ENCODE results near the gene DNAH8. TPM values are rescaled to one million over a fixed set of nuclear protein-coding genes. Genes with fewer than 3 reads are reported as not detected.

The DNAH8 gene
- polyA plus RNA-seq, 1 donor: 0.49 TPM

DNA sequence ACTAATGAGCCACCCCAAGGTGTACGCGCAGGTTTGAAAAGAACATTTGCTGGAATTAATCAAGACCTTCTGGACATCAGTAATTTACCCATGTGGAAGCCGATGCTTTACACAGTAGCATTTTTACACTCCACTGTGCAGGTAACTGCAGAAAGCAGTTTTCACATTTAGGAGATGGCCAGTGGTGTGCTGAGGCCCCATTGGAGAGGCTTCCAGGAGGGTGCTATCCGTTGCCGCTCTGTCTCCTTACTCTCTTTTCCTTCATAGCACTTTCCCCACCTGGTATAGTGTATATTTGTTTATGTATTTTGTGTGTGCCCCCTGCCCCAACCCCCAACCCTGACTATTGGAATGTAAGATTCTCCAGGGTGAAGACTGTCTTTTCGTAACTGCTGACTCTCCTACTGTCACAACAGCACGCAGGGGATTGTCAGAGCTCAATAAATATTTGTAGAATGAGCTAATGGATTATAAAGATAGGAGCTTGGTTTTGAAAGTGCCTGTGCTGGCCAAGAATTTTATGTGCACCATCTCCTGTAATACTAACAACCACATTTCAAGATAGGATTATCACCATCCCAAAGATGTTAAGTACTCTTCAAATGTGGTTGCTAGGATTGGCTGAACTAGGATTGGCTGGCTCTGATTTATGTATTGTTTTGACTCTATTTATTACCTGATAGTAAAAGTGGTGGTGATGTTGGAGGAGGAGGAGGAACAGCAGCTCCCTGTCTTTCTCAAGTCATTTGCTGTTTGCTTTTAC is 259.5 kb downstream of the DNAH8 start:
- no peak for DNase-seq

DNA sequence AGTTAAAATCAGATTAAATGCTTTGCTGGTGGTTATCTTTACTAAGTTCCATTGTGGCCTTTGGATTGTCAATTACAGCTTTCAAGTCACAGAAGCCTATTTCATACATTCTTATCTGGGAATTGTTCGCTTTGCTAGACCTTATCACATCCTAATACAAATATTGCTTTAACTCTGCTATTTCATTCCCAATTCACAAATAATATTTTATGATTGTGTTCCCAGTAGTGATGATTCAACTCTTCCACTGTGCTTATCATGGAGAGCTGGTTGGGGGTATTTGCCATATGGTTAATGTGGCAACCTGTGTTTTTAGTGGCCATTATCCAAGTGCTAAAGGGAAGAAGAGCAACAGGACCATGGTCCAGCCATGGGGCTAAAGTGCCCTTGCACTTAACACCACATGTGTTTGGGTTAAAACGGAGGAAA is 260.5 kb downstream of the DNAH8 start:
- no peak for DNase-seq

DNA sequence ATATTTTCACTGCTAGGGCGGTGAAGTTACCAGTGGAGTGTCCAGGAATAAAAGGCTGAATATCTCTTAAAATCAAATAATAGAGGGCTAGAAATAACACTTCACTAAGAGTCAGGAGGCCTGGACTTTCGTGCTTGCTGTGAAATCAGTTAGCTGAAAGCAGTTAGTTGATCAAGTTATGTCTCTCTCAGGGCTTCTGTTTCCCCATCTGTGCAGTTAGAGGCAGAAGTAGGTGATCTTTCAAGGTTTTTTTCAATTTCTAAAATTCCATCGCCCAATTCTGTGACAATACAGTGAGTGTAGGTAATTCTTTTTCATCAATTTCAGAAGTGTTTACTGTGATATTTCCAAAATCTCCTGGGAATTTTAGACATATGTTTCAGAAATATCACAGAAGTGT is 260.9 kb downstream of the DNAH8 start:
- DNase-seq: no peak

DNA sequence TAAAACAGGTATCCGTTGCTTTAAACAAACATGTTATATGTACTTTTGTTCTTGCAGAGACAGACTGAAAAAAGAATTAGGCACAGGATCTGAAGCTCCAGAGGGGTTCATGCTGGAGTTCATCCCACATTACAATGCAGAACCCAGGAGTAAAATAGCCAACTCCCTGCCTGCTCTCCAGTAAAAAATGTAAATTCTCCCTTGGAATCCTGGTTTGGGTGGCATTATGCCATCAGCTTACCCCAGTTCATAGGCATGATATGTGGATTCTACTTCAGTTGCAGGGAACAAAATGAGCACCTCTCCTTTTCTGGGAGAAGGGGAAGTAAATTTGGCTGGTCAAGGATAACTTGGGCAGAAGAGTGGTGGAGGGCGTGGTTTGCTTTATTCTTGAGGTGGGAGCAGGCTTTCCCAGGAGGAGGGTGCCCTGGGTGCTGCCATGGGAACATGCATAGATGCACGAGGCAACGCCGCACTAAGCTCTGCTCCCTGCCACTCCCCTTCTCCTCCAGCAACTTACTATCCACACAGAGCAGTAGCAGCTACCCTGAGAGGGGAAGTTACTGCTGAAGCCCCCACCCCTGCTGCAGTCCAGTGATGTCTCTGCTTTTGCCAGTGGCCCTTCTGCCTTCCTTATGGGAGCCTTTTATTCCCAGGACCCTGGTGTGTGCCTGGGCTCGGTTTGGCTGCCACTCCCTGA is 261.8 kb downstream of the DNAH8 start:
- no peak for DNase-seq

DNA sequence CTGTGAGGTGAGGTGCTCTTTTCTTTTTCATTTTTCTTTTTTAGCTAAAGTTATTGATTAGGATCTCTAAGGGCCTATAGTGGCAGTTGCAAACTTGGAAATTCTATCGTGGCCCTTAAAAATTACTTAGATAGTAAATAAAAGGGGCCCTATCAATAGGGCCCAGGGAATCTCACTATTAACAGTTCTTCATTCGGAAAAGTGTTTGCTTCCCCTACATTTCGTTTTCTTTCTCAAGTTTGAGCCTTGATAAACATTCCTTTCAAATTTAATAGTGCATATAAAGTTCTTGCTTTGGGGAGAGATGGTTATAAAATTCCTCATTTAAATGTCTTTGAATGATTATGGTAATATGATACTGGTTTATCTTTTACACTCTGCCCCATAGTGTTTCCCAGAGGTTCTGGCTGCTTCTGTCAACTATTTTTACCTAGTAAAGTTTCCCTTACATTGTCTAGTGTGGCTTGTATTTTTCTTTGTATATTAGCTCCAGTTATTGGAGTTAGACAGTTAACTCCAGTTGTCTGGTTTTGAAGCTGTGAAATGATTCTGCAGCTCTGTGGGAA is 263.1 kb downstream of the DNAH8 start:
- no peak for DNase-seq

DNA sequence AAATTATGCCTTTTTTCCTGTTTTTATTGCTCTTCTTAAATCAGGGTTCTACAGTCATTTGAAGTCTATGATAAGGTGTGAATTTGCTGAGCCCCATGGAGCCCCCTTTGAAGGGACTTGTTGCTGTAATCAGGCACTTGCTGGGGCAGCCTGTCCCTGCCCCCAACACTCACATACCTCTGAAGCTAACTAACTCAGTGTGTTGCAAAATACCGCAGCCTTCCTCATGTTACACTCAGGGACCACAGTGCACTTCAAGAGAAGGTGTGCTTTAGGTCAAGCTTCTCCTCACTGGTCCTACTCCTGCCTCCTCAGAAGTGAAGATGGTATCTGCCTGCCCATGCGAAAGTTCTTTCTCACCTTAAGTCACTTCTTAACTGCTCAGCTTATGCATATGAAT is 267.4 kb downstream of the DNAH8 start:
- no peak for DNase-seq

DNA sequence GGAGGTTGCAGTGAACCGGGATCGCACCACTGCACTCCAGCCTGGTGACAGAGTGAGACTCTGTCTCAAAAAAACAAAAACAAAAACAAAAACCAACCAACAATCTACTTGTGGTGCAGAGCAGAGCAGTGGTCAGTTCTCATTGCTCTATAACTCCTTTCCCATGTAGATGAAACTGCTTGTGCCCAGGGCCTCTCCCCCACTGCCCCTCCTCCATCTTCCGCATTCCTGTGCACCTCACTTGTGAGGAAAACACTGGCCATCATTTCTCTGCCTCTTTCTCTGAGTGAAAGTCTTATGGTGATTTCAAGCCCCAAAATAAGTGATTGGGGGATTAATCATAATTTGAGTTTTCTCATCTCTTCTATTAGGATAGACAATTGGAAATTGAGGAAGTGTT is 269.6 kb downstream of the DNAH8 start:
- no peak for DNase-seq

DNA sequence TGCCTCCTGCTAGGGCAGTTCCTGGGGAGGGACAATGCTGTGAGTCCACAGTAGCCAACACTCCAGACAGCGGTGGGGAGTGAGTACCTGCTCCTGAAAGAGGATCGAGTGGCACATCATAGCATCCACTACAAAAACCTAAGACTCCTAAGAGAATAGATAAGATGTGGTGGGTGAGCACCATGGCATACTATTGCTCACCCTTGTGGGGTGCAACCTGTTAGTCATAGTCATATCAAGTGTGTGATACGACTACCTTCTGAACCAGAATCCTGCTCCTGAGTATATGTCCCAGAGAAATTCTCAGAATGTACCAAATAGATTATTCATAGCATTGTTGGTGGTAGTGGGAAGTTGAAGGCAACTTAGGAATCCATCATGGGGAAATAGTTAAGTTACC is 270.7 kb downstream of the DNAH8 start:
- DNase-seq: no peak

DNA sequence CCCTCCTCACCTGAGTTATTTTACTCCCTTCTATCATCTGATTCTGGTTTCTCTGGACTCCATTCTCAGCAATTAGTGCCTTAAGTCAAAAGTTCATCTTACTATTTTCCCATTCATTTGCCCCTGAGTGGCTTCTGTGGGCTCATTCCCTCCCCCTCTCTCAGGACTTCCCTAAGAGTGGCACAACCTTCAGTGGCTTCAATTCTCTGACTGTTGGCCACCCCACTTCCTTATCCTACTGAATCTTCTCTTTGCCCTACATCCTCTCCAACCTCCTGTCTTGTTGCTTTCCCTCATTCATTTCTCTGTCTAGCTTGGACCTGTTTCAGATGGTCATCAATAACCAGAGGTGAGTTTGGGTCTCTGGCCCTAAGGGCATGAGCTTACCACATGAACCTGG is 272.4 kb downstream of the DNAH8 start:
- no peak for DNase-seq

DNA sequence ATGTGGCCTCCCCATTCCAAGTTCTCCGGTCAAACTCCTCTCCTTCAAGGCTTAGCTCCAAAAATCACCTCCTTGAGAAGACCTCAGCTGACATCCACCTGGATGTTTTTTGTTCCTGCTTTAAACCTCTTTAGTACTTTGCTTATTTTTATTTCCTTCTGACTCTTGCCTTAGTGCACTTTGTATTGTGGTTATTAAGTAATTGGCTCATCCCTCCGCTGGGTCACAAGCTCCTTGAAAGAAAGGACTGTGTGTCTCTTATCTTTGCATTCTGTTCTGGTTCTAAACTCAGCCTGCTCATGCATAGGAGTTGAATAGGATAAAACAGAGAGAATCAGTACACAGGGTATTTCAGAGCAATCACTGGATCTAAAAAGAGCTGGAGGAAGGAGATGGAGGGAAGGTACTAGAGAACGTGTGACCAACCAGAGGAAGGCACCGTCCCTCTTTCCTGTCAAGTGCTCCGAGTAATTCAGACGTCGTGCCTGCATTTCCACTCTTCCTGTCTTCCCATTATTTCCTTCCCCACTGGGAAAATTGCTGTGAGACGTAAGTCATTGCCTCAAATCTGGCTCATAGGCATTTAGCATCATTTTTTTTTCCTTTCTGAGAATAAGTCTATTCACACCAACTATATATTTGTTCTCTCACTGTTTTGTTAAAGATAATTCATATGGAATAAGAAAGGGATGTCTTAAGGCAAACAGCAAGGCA is 273.8 kb downstream of the DNAH8 start:
- DNase-seq: no peak

DNA sequence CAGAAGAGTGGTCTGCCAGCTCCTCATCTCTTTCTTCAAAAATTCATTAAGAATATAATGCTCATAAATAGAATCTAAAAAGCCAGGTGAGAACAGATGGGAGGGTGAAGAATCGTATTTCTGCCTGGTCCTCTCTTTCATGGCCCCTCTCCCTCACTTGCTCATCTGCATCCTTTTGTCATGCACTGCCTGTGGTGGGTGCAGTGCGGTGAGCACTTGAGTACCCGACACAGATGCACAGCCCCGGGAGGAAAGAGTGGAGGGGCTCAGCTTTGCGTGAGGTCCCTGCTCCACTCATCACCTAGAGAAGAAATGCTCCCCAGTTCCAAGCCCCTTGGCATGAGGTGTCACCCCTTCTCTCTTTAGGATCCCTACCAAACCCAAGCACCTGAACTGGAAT is 275.4 kb downstream of the DNAH8 start:
- DNase-seq: no peak

DNA sequence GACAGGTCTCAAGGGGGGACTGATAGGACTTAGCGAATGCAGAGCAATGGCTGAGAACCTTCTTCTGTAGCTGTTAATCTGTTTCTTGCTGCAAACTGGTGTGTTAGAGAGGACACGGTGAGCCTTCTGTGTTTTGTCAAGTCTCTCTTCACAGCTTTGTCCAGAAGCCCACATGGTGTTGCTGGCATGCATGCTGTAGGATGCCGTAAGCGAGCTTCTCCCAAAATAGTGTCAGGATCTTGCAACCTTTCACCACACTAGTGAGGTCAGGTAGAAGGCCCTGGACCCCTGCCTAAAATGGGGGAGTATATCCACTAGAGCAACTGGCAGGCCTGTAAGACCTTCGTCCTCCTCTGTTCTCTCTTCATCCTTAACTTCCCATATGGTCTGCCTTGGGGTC is 281.6 kb downstream of the DNAH8 start:
- no peak for DNase-seq

DNA sequence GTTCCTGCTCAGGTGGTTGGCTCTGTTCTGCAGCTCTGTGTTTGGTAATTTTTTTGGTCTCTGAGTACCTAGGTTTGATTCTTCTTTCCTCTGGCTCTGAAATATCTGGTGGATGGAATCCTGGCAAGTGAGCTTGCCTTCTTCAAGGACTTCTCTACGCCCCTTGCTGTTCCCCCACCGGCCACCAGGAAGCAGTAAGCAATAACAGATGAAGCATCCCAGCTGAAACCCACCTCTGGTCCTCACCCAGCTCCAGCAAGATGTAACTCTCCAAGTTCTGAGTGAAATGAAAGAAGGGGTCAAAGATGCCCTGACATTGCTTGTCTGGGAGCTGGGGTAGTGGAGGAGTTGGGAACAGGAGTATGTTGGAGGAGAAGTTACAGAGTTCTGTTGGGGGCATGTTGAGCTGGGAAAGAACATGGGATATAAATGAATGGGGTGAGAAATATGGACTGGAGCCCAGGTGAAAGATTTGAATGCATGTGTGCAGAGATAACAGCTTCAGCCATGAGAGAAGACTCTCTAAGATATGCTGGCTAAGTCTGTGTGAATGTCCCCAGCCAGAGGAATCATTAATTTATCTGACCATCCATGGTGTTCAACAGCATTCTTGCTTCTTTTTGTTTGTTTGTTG is 282.1 kb downstream of the DNAH8 start:
- DNase-seq: no peak

DNA sequence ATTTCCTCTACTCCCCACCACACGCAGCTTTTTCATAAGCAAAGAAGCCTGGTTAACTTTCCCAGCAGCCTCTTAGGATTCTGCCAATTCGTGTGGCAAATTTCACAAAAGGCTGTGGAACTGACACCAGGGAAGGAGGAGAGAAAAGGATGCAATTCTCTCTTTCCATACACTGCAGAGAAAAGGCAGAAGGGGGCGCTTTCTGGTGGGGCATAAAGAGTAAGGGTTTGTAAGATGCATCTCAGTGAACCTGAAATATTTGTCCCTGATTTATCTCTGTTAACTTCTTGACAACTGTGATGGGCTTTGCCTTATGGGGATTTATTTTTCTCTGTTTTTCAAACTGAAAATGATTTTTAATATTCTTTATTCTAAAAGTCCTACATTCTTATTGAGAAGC is 288.0 kb downstream of the DNAH8 start:
- no peak for DNase-seq

DNA sequence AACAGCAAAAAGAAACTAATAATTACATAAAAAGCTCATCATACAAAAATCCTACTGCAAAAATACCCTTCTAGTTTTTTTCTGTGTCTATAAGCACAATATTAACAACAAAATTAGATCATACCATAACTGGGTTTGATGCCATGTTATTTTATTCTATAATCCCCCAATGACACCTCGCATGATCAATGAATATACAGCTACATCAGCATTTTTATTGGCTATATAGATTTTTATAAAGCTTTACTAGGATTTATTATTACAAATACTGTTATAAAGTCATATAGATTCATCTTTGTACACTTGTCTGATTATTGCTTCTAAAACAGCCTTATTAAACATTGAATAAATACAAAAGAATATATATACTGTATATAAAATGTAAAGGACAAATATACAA is 288.4 kb downstream of the DNAH8 start:
- DNase-seq: no peak

DNA sequence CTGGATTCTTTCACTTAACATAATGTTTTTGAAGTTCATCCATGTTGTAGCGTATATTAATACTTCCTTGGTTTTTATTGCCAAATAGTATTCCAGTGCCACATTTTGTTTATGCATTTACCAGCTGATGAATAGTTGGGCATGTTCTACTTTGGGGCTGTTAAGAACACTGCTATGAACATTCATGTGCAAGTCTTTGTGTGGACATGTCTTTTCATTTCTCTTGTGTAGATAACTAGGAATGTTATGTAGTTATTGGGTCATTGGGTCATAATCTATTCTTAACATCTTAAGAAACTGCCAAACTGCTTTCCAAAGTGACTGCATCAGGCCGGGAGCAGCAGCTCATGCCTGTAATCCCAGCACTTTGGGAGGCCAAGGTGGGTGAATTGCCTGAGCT is 289.7 kb downstream of the DNAH8 start:
- no peak for DNase-seq

DNA sequence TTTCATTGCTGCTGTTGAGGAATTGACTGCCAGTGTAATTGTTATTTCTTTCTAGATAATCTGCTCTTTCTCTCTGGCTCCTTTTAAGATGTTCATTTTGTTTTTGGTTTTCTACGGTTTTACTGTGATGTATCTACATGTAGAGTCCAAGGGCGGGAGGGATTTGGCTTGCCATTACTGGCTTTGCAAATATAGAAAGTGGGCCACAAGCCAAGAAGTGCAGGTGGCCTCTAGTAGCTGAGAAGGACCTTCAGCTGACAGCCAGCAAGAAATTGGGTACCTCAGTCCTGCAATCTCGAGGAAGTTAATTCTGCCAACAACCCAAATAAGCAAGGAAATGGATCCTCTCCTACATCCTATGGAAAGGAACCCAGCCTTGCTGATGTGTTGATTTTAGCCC is 290.7 kb downstream of the DNAH8 start:
- no peak for DNase-seq

DNA sequence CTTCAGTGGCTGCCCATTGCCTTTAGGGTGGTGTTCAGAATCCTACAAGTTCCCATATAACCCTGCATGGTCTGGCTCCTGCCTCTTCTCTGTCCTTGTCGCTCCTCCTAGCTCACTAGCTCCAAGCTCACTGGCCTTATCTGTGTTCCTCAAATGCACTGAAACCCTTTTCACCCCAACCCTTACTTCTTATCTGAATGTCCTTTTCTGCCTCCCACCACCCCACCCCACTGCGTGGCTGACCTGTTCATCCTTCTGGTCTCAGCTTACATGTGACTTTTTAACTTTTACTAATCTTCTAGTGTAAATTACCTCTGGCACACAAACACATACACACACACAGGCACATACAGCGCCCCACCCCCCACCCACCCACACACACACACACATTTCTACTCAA is 292.5 kb downstream of the DNAH8 start:
- DNase-seq: no peak

DNA sequence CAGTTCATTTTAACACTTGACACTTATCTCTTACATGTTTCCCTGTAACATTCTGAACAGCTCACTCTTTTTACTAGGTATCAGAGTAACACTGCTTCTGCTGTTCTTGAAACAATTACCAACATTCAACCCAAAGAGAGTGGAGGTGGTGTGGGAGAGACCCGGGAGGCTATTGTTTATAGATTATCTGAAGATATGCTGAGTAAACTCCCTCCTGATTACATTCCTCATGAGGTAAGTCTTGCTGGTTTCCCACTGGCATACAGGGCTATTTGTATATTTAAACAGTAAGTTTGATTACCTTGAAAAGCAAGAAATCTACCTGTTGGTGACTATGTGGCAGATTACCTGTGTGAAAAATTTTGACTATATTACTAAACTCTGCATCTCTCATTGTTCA is 293.6 kb downstream of the DNAH8 start:
- DNase-seq: no peak

DNA sequence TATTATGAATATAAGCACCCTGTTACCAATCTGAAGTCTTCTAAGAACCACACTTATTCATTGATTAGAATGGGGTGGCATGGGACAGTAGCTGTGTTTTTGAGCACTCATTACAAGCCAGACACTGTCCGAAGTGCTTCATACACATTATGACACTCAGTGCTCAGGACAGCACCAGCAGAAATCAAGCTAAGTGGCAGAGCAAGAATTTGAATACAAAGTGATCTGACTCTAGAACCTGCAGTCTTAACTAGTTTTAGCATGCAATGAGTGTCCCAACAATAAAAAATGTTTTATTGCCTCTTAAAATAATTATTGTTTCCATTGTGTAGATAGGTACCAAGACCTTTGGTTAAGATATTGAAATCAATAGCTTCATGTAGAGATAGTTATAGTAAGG is 294.4 kb downstream of the DNAH8 start:
- DNase-seq: no peak

DNA sequence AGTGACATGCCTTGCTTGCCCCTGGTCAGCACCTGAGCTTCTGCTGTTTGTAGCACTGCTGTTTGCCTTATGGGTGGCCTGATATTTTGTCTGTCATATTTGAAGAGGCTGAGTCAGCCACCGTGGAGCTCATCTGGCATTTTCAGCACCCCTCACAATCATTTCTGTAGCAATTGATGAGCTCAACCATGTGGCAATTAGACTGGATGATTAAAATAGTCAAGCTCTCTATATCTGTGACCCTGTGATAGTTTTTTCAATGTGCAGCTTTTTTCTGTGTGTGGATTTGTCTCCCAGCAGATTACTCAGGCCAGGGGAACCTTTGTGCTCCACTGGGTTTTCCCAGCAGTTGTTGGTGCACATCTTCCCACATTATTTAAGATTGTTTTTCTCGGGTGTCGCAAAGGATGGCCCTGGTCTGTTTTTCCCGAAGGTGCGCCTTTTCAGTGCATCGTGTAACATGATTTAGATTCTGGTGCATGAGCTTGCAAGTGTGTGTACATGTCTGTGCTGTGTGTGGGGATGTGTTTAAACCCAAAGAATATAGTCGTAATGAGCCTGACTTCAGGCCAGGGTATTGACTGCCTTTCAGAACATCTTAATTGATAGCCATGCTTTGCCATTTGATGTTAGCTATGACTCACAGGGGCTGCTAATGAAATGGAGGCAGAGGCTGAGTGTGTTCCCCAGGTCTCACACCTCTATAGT is 301.9 kb downstream of the DNAH8 start:
- DNase-seq: no peak

DNA sequence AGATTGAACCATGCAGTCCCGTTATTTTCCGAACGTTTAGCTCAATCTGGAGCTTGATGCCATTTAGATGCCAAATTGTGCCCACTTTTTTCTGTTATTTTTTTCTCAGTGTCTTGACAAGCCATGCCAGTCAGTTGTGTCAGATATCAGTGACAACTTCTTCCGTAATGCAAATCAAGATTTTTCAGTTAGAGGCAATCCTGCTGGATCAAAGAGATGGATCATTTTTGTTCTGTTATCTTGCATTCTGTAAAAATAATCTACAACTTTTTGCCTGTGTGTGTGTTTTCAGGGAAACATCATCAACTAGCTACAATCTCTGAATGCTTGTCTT is 302.4 kb downstream of the DNAH8 start:
- DNase-seq: no peak

All from hindlimb muscle (tissue), 1 donor.